Measurements from ENCODE around the gene C19orf53. TPM values are rescaled to one million over a fixed set of nuclear protein-coding genes. Genes with fewer than 3 reads are reported as not detected.
A peak's percentile ranks its signal among the peaks of the same experiment; 100 is the strongest.
"Not testable (repeated sequence)": the region's sequence is repeated elsewhere in the genome, so short reads cannot be mapped to it uniquely, and the experiment has no call there.

Gene C19orf53
- total RNA-seq, 6 donors from 2014 or later: 9.4 to 158 (median 96.5) TPM

DNA sequence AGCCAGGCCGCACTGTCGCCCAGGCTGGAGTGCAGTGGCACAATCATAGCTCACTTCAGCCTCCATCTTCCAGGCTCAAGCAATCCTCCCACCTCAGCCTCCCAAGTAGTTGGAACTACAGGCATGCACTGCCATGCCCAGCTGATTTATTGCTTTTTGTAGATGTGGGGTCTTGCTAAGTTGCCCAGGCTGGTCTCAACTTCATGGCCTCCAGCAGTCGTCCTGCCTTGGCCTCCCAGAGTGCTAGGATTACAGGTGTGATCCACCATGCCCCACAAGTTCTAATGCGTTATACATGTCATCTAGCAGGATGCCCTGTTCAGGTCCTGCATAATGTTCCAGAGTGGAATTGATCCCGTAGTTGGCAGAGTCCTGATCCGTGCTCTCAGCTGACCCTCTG lies 4.6 kb downstream of the C19orf53 start:
- Histone ChIP-seq H3K27ac (no peak overlapping the region), H3K9me3 (no peaks in the 10 kb centered on the region), H3K4me3 (no peak overlapping the region), H3K4me1 (peaks cover 25 to 48% (median 28%) of the 10 kb centered on the region in 4 donors), H3K27me3 (no peaks in the 10 kb centered on the region), H3K36me3 (peaks cover 6 to 38% (median 21%) of the 10 kb centered on the region in 4 donors)
- ATAC-seq (ENCODE audit: low FRiP score in 2 of 2) (no peak), DNase-seq (no peak)
- WGBS, 2 donors: 94 to 100% methylated on average over 6 of the region's 6 CpGs
- TF ChIP-seq POLR2A (IDR thresholded peaks at IDR 0.05) (no peak), EP300 (IDR thresholded peaks at IDR 0.05) (no peak), POLR2AphosphoS5 (IDR thresholded peaks at IDR 0.05) (no peak), CTCF (IDR thresholded peaks at IDR 0.05) (no peak)

DNA sequence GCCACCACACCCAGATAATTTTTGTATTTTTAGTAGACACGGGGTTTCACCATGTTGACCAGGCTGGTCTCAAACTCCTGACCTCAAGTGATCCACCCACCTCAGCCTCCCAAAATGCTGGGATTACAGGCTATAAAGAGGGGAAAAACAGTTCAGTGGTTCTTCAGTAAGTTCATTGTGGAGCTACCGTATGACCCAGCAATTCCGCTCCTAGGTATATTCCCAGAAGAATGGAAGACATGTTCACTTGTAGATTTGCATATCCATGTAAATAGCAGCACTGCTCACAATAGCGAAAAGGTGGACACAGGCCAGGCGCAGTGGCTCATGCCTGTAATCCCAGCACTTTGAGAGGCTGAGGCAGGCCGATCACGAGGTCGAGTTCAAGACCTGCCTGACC lies 5.5 kb downstream of the C19orf53 start:
- not testable (repeated sequence) for ATAC-seq (ENCODE audit: low FRiP score in 2 of 2)
- WGBS, 2 donors: 96 to 98% methylated on average over 8 of the region's 8 CpGs

DNA sequence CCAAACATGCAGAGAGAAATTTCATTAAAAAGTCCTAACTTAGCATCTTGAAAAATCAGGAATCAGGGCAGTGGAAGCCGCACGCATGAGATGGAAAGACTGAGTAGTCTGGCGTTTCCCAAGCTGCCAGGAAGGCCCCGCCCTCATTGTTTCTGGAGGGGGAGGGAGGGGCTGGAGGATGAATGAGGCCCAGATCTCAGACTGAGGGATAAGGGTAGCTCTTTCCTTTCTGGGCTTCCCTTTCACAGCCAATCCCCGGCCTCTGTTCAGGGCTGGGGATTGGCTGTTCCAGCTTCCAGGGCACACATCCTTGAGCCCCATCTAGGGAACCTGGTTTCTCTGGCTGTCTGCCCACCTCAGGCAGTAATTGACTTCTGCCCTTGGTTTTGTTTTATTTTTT lies 7.3 kb downstream of the C19orf53 start:
- DNase-seq (peak in 1 of 2 donors; percentile 75), ATAC-seq (ENCODE audit: low FRiP score in 2 of 2) (peak; percentile 74 to 90)
- H3K36me3 ChIP-seq: peaks cover 6 to 30% (median 21%) of the 10 kb centered on the region in 4 donors
- TF ChIP-seq EP300 (IDR thresholded peaks at IDR 0.05) (peak in 2 of 4 donors; percentile 33 to 79), CTCF (IDR thresholded peaks at IDR 0.05) (no peak), POLR2AphosphoS5 (IDR thresholded peaks at IDR 0.05) (peak; percentile 45 to 64)
- 8 to 9% methylated on average over 5 of the region's 5 CpGs for WGBS, 2 donors
- no peak overlapping the region for H3K4me3 ChIP-seq
- no peaks in the 10 kb centered on the region for H3K9me3 ChIP-seq
- H3K4me1 ChIP-seq: peaks cover 23 to 40% (median 28%) of the 10 kb centered on the region in 4 donors
- no peaks in the 10 kb centered on the region for H3K27me3 ChIP-seq
- H3K27ac ChIP-seq: peak overlapping the region in 3 of 4 donors; percentile 5 to 61 (median 38)

More for the DNA sequence above, 5.5 kb downstream of the C19orf53 start:
- H3K27me3 ChIP-seq, DNase-seq, H3K9me3 ChIP-seq, H3K4me3 ChIP-seq: not testable (repeated sequence)
- Histone ChIP-seq H3K36me3 (peaks cover 6 to 38% (median 21%) of the 10 kb centered on the region in 4 donors), H3K4me1 (peaks cover 26 to 50% (median 31%) of the 10 kb centered on the region in 4 donors), H3K27ac (peak overlapping the region in 1 of 4 donors; percentile 11)

DNA sequence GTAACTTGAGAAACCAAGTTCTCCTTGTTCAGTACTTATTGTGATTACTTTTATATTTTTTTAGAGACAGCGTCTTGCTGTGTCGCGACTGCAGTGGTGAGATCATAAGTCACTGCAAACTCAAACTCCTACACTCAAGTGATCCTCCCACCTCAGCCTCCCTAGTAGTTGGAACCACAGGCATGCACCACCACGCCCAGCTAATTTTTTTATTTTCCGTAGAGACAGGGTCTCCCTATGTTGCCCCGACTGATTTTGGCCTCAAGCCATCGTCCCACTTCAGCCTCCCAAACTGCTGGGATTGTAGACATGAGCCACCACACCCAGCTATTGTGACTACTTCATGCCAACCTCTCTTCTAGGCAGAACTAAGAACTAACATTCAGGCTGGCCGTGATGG lies 8.3 kb downstream of the C19orf53 start:
- Histone ChIP-seq H3K27me3 (no peaks in the 10 kb centered on the region), H3K4me3 (no peak overlapping the region), H3K9me3 (no peaks in the 10 kb centered on the region), H3K27ac (peak overlapping the region in 3 of 4 donors; percentile 13 to 38 (median 35)), H3K4me1 (peaks cover 29 to 46% (median 33%) of the 10 kb centered on the region in 4 donors), H3K36me3 (peaks cover 6 to 20% (median 18%) of the 10 kb centered on the region in 4 donors)
- DNase-seq: no peak
- no peak for TF ChIP-seq CTCF (IDR thresholded peaks at IDR 0.05)
- no peak for TF ChIP-seq POLR2AphosphoS5 (IDR thresholded peaks at IDR 0.05)
- no peak for TF ChIP-seq EP300 (IDR thresholded peaks at IDR 0.05)
- no peak for TF ChIP-seq POLR2A (IDR thresholded peaks at IDR 0.05)
- 54 to 56% methylated on average over 8 of the region's 8 CpGs for WGBS, 2 donors
- peak in 1 of 2 donors; percentile 28 for ATAC-seq (ENCODE audit: low FRiP score in 2 of 2)

GRCh38 chr19:13783565-13784500 lies 9.6 kb downstream of the C19orf53 start:
- WGBS, 2 donors: 86 to 87% methylated on average over 18 of the region's 18 CpGs
- no peaks in the 10 kb centered on the region for H3K27me3 ChIP-seq
- no peak for TF ChIP-seq CTCF (IDR thresholded peaks at IDR 0.05)
- H3K4me3 ChIP-seq: no peak overlapping the region
- DNase-seq (no peak), ATAC-seq (ENCODE audit: low FRiP score in 2 of 2) (no peak)
- no peak overlapping the region for H3K27ac ChIP-seq
- peaks cover 0 to 7% (median 6%) of the 10 kb centered on the region in 4 donors for H3K36me3 ChIP-seq
- no peaks in the 10 kb centered on the region for H3K9me3 ChIP-seq
- H3K4me1 ChIP-seq: peaks cover 42 to 59% (median 46%) of the 10 kb centered on the region in 4 donors
